Neuron (in vitro differentiated cells): ENCODE measurements around the gene DEPDC7.

Source experiments
- H2AFZ ChIP-seq: one replicate; pipeline ENCODE4 v1.6.1; 2013; ENCODE audit warnings: low read depth, mild to moderate bottlenecking, inconsistent platforms, low read length, moderate library complexity
- H3K27me3 ChIP-seq: one replicate; pipeline ENCODE4 v1.6.1; 2013; ENCODE audit warnings: low read length; ENCODE audit not compliant: insufficient read depth
- H3K36me3 ChIP-seq: one replicate; pipeline ENCODE4 v1.6.1; 2013; ENCODE audit warnings: low read length; ENCODE audit not compliant: insufficient read depth
- H3K4me1 ChIP-seq: one replicate; pipeline ENCODE4 v1.6.1; 2013; ENCODE audit warnings: low read length; ENCODE audit not compliant: insufficient read depth
- H3K4me3 ChIP-seq: 2 replicates; pipeline ENCODE4 v1.5.1; 2013; ENCODE audit warnings: mild to moderate bottlenecking, low read length, moderate library complexity
- H3K9me3 ChIP-seq: one replicate; pipeline ENCODE4 v1.6.1; 2013; ENCODE audit warnings: low read length

The DEPDC7 gene

DNA sequence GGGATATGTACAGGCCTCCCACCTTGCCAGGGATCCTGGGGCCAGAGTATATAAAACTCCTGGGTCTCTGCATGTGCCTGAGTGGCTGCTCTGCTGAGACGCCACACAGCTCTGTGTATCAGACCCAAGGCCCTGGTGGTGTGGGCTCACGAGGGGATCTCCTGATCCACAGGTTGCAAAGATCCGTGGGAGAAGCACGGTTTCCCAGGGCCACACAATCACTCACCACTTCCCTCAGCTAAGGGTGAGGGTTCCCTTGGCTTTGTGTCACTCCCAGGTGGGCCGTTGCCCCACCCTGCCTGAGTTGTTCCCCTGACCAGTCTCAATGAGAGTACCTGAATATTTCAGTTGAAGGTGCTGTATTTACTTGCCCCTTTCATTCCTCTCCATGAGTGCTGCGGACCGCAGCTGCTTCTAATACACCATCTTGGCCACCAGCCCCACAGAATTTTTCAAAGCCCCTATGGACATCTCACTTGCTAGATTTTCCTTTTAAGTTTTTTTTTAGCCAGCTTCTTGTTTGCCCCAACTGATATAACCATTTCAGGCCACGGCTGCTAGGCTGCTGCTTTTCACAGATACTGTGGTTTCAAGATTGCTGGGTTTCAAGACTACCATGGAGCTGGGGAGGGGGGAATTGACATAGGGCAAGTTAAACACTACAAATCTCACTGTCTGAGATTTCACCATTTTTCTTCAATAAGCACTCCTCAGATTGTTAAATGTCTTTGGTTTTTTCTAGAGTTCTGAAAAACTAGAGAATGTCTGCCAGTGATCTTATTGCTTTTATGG lies 13.7 kb upstream of the DEPDC7 start:
- Histone ChIP-seq H2AFZ (no peak overlapping the region), H3K4me3 (no peak overlapping the region), H3K36me3 (no peaks in the 10 kb centered on the region), H3K27me3 (peaks cover 3% of the 10 kb centered on the region), H3K4me1 (no peaks in the 10 kb centered on the region), H3K9me3 (peaks cover 2% of the 10 kb centered on the region)

DNA sequence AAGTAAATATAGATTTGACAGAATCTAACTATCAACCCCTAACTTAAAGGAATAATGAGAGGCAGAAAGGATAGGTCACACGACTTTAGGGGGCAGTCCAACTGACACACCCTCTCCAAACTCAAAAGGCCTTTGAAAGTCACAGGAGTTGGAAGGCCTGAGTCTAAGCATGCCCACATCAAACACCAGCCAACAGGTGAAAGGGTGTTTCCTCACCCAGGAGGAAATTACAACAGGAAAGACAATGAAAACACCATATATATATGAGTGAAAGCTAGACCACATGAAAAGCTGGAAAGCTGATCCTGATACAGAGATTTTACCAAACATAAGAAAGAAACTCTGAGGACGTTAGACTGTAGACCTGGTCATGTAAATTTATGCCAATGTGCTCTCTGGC lies 10.5 kb upstream of the DEPDC7 start:
- Histone ChIP-seq H3K4me1 (no peaks in the 10 kb centered on the region), H2AFZ (peak overlapping the region; percentile 43), H3K36me3 (no peaks in the 10 kb centered on the region), H3K9me3 (no peaks in the 10 kb centered on the region), H3K4me3 (no peak overlapping the region), H3K27me3 (peaks cover 3% of the 10 kb centered on the region)

DNA sequence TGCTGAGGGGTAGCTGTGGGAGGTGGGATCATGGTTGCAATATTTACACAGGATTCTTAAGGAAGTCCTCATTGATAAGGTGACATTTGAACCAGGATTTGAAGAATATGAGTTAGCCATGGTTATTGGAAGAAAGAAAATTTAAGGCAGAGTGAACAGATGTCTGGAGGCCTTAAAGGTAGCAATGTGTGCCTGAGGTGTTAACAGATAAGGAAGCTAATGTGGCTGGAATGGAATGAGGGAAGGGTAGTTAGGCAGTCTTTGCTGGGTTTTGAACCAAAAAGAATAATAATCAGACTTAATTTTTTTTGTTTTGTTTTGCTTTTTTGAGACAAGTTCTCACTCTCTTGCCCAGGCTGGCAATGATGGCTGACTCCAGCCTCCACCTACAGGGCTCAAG lies 9.7 kb upstream of the DEPDC7 start:
- no peaks in the 10 kb centered on the region for H3K4me1 ChIP-seq
- no peaks in the 10 kb centered on the region for H3K9me3 ChIP-seq
- H2AFZ ChIP-seq = no peak overlapping the region
- no peak overlapping the region for H3K4me3 ChIP-seq
- H3K36me3 ChIP-seq = no peaks in the 10 kb centered on the region
- H3K27me3 ChIP-seq = peaks cover 3% of the 10 kb centered on the region

DNA sequence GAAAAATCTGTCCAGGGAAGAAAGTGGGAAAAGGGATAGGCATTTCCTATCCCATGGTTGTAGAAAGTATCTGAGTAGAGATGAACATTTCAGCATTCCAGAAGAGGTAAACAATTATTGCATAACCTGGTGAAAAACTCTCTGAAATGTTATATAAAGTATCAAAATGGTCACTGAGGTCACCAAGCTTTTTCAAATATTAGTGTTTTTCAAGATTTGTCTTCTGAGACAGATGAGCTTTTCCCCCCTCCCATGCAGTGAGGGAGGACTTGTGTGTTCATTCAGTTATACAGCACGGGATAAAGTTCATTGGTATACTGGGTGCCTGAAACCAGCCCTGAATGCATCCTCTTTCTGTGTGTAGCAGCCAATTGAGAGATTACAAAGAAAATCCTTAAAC lies 1.9 kb upstream of the DEPDC7 start:
- Histone ChIP-seq H3K9me3 (no peaks in the 10 kb centered on the region), H3K27me3 (no peaks in the 10 kb centered on the region)

DNA sequence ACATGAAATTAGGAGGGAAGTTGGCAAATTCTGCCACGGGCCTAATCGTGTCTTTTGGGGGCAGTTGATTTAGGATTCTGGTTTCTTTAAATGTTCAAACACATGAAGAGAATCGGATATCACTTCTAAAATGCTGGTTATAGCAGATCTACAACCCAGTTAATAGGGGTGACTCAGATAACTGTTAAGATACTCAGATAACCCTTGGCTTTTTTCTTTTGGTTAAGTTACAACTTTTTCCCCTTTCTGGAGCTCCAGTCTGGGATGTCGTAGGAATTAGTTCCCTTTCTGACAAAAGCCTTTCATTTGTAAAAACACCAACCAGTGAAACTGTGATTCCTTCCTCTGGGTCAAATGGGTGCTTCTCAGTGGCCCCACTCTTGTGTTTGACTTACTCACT lies 976 bp downstream of the DEPDC7 start:
- Histone ChIP-seq H3K9me3 (no peaks in the 10 kb centered on the region), H3K36me3 (no peaks in the 10 kb centered on the region), H3K4me3 (peak overlapping the region; percentile 86), H2AFZ (peak overlapping the region; percentile 92), H3K4me1 (peaks cover 10% of the 10 kb centered on the region), H3K27me3 (no peaks in the 10 kb centered on the region)

More for the DNA sequence above, 1.9 kb upstream of the DEPDC7 start:
- Histone ChIP-seq H3K4me1 (peaks cover 10% of the 10 kb centered on the region), H2AFZ (no peak overlapping the region), H3K36me3 (no peaks in the 10 kb centered on the region), H3K4me3 (no peak overlapping the region)

DNA sequence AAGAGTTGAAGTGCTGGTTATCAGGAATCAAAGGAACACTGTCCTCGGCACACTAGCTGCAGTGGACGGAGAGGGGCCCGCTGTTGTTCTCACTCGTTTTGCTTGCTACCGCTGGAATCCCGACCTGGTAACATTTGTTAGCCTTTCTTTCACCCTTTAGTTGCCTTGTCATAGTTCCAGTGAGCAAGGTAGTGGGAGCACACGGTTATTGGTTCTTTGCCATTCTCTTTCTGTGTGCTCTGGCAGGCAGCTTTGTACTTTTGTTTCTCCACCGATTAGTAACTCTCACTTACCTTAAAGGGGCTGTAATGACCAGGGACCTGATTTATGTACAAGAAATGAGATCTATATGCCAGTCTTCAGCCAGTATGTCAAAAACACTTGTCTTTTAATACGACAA lies 1.8 kb downstream of the DEPDC7 start:
- Histone ChIP-seq H3K36me3 (no peaks in the 10 kb centered on the region), H3K27me3 (no peaks in the 10 kb centered on the region), H3K4me1 (peaks cover 10% of the 10 kb centered on the region), H2AFZ (no peak overlapping the region), H3K9me3 (no peaks in the 10 kb centered on the region), H3K4me3 (peak overlapping the region; percentile 86)

DNA sequence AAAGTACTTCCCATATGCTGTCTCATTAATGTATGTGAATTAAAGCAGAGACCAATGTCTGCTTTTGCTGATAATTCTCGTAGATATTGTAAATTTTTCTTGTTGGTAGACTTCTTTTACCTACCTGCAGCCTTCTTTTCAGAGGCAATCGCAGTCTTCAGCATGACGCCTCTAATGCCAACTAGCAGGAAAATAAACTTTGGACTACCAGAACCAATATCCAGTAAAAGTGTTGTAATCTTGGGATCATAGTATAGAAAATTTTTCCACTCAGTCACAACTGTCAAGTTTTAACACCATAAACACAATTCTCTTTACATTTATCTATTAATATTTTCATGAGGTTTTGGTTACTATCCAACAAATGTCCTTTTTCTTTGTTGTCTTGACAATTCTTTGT lies 2.3 kb downstream of the DEPDC7 start:
- Histone ChIP-seq H2AFZ (no peak overlapping the region), H3K9me3 (no peaks in the 10 kb centered on the region), H3K36me3 (no peaks in the 10 kb centered on the region), H3K4me3 (no peak overlapping the region), H3K4me1 (peaks cover 10% of the 10 kb centered on the region), H3K27me3 (no peaks in the 10 kb centered on the region)

DNA sequence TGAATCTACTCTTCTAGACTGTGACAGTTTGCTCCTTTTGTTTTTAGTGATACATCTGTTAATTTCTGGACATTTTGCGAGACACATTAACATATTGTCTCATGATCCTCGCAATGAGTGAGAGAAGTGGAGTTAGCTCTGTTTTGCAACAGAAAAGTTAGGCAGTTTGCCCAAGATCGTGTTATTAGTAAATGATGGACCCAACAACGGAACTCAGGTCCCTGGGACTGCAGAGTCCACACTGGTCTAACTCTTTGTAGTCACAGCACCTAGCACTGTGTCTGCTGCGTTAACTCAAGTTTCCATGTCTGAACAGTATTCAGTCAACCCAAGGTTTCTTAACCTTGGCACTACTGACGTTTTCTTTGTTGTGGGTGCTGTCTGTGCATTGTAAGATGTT lies 3.2 kb downstream of the DEPDC7 start:
- H3K4me3 ChIP-seq = no peak overlapping the region
- H3K9me3 ChIP-seq = no peaks in the 10 kb centered on the region
- no peaks in the 10 kb centered on the region for H3K36me3 ChIP-seq
- H3K27me3 ChIP-seq = no peaks in the 10 kb centered on the region
- H3K4me1 ChIP-seq = peaks cover 10% of the 10 kb centered on the region
- H2AFZ ChIP-seq = no peak overlapping the region

DNA sequence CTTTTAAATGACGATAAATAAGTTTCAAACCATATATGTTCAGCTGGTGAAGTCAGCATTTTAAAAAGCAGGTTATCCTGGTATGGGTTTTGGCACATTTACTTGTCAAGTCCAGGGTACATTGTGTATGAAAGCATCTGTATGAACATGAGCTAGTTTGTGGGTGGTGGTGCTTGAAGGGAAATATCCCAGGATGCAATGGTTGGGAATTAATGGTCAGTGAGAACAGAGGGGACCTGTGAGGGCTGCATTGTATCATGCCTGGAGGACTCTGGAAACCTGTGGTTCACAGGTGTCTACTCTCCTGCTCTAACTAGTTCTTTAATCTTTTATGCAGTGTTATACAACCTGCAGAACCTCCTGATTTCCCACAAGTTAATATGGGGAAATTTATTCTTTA lies 5.8 kb downstream of the DEPDC7 start:
- Histone ChIP-seq H3K27me3 (no peaks in the 10 kb centered on the region), H3K4me3 (no peak overlapping the region), H2AFZ (no peak overlapping the region), H3K9me3 (no peaks in the 10 kb centered on the region), H3K36me3 (no peaks in the 10 kb centered on the region), H3K4me1 (peaks cover 9% of the 10 kb centered on the region)

DNA sequence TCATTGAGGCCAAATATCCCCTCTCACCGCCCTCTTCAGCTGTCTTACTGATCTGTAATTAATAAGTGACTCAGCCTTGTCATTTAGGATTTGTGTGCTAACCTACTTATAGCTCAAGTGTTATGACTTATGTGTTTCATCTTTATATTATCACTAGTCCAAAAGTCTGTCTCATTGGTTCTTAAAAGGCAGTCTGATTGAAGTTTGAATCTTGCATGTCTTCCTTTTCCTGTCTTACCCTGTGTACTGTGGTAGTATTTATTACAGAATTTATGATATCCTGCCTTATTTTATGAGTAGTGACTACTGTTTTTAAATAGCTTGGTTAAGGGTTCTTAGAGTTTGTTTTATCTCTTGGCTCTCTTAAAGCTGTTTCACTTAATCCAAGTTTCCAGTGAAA lies 6.3 kb downstream of the DEPDC7 start:
- no peaks in the 10 kb centered on the region for H3K27me3 ChIP-seq
- peaks cover 5% of the 10 kb centered on the region for H3K4me1 ChIP-seq
- H3K36me3 ChIP-seq = no peaks in the 10 kb centered on the region
- H2AFZ ChIP-seq = no peak overlapping the region
- H3K9me3 ChIP-seq = no peaks in the 10 kb centered on the region
- H3K4me3 ChIP-seq = no peak overlapping the region

DNA sequence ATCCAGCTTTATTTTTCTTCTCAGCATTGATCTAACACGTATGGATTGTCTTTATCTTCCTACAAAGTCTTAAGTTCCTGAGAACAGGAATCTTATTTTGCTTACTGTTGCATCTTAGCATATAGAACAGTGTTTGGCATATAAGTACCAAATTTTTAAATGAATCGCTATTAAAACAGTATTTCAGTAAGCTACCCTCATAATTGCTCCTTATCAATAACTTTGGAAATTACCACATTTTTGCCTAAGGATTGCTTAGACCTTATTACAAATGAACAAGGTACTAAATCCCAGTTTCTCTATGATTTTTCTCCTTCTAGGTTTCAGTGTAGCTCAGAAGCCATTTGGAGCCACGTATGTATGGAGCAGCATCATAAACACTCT lies 9.7 kb downstream of the DEPDC7 start:
- H3K36me3 ChIP-seq = no peaks in the 10 kb centered on the region
- H3K4me1 ChIP-seq = no peaks in the 10 kb centered on the region
- H3K27me3 ChIP-seq = no peaks in the 10 kb centered on the region
- no peaks in the 10 kb centered on the region for H3K9me3 ChIP-seq
- no peak overlapping the region for H3K4me3 ChIP-seq
- no peak overlapping the region for H2AFZ ChIP-seq

DNA sequence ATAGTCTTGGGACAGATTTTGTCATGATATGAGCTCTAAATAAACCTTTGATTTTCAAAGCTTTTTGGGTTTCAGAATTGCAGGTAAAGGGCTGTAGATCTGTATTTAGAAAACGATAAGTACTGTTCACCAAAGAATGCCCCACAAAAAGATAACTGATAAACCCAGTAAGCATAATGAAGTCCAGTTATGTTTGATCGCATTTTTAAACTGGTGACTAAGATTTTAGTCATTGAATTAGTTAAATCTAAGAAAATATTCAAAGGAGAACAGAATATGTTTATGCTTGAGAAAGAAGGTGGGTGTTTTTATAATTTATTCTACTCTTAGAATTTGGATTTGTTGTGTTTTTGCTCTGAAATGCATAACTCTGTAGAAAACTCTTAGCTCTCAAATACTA lies 11.6 kb downstream of the DEPDC7 start:
- Histone ChIP-seq H3K4me1 (no peaks in the 10 kb centered on the region), H3K36me3 (no peaks in the 10 kb centered on the region), H3K9me3 (no peaks in the 10 kb centered on the region), H3K4me3 (no peak overlapping the region), H2AFZ (no peak overlapping the region), H3K27me3 (no peaks in the 10 kb centered on the region)

DNA sequence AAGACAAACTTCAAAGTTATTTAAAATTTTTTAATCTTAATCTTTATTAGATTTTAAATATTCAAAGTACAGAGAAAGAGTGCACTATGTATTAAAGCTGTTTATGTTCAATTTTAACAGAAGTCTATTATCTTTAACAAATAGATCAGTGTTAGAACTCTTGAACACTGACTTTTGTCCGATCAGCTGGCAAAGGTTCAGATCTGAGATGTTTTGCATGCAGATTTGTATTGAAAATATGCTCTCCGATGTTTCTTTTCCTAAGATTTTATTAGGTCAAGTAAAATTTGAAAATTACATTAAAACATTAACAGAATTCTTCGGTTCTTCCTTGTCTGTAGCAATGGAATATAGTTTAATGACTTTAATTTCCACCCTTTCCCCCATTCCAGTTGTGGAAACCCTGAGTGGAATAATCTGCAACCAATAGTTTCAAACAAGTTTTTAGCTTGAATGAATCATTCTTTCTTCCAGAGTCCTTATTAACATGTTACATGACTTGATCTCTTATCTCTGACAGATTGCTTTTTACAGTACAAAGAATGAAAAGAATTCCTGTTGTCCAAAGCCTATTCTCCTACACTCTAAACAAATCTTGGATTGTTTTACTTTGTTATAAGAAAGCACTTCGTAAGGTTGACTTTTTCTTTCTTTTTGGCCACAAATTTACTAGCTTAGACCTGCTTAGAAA lies 12.3 kb downstream of the DEPDC7 start:
- no peaks in the 10 kb centered on the region for H3K36me3 ChIP-seq
- H2AFZ ChIP-seq = no peak overlapping the region
- no peaks in the 10 kb centered on the region for H3K27me3 ChIP-seq
- H3K9me3 ChIP-seq = no peaks in the 10 kb centered on the region
- H3K4me1 ChIP-seq = no peaks in the 10 kb centered on the region
- no peak overlapping the region for H3K4me3 ChIP-seq

DNA sequence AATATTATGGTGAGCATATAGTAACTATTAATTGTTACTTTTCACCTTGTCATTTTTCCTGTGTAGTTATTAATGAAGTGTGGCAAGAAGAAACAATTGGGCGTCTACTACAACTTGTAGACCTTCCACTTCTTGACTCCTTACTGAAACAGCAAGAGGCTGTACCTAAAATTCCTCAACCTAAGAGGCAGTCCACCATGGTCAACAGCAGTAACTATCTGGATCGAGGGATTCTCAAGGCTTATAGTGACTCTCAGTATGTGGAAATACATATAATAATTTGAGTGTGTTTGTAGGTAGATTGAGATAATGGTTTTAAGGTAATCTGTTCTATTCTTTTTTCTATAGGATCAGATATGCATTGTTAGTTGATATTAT lies 12.8 kb downstream of the DEPDC7 start:
- H3K36me3 ChIP-seq = no peaks in the 10 kb centered on the region
- H3K4me3 ChIP-seq = no peak overlapping the region
- H2AFZ ChIP-seq = no peak overlapping the region
- H3K4me1 ChIP-seq = no peaks in the 10 kb centered on the region
- H3K9me3 ChIP-seq = no peaks in the 10 kb centered on the region
- no peaks in the 10 kb centered on the region for H3K27me3 ChIP-seq
